ENCODE data around the gene BST2. TPM values are rescaled to one million over a fixed set of nuclear protein-coding genes. Genes with fewer than 3 reads are reported as not detected.
"Not testable (repeated sequence)": the region's sequence is repeated elsewhere in the genome, so short reads cannot be mapped to it uniquely, and the experiment has no call there.

Gene BST2
- total and polyA plus RNA-seq, 5 experiments from 2014 or later: 41.8 to 178 (median 132) TPM

- ATAC-seq: no peak
- POLR2A ChIA-PET: interaction anchor here (0.5 to 0.7 kb wide), 2 partner anchors 150 to 298 kb away, joined by 4 to 8 read pairs; no protein-coding TSS in a partner anchor
- Mint-ChIP-seq H3K27ac (peak overlapping the region in 1 of 10 donors; percentile 34), H3K27me3 (peaks cover 0 to 16% (median 8%) of the 10 kb centered on the region in 5 donors), H3K4me1 (peaks cover 1 to 21% (median 11%) of the 10 kb centered on the region in 4 donors), H3K36me3 (peaks cover 0 to 3% (median 0%) of the 10 kb centered on the region in 3 donors), H3K4me3 (peak overlapping the region in 2 of 10 donors; percentile 1 to 18), H3K9me3 (peaks cover 0 to 3% (median 0%) of the 10 kb centered on the region in 9 donors)
- no peak for DNase-seq
Observed at GRCh38 chr19:17380426-17381138, 24.8 kb downstream of the BST2 start.

GRCh38 chr19:17379221-17379631, 26.2 kb downstream of the BST2 start:
- H3K4me1 Mint-ChIP-seq: peaks cover 1 to 21% (median 11%) of the 10 kb centered on the region in 4 donors
- peaks cover 0 to 3% (median 0%) of the 10 kb centered on the region in 3 donors for H3K36me3 Mint-ChIP-seq
- ATAC-seq (no peak), DNase-seq (no peak)
- POLR2A ChIA-PET: no interaction called here
- H3K27ac Mint-ChIP-seq: peak overlapping the region in 2 of 10 donors; percentile 71 to 79
- H3K4me3 Mint-ChIP-seq: no peak overlapping the region
- peaks cover 0 to 18% (median 8%) of the 10 kb centered on the region in 5 donors for H3K27me3 Mint-ChIP-seq
- H3K9me3 Mint-ChIP-seq: peaks cover 0 to 3% (median 0%) of the 10 kb centered on the region in 9 donors

GRCh38 chr19:17378271-17378670, 27.2 kb downstream of the BST2 start:
- DNase-seq (no peak), ATAC-seq (no peak)
- POLR2A ChIA-PET: interaction anchor here (0.6 kb wide), 1 partner anchor 414 kb away, joined by 3 read pairs; no protein-coding TSS in a partner anchor
- Mint-ChIP-seq H3K27ac (no peak overlapping the region), H3K4me3 (no peak overlapping the region), H3K4me1 (peaks cover 1 to 18% (median 11%) of the 10 kb centered on the region in 4 donors), H3K9me3 (peaks cover 0 to 3% (median 0%) of the 10 kb centered on the region in 9 donors), H3K36me3 (peaks cover 0 to 3% (median 0%) of the 10 kb centered on the region in 3 donors), H3K27me3 (peaks cover 0 to 18% (median 8%) of the 10 kb centered on the region in 5 donors)

GRCh38 chr19:17376935-17377600, 28.4 kb downstream of the BST2 start, which contains the start of gene PLVAP:
Gene PLVAP (minus strand): TSS chr19:17377342. CDS start chr19:17377288, 54 bp downstream.
- peaks cover 0 to 18% (median 8%) of the 10 kb centered on the region in 5 donors for H3K27me3 Mint-ChIP-seq
- H3K4me3 Mint-ChIP-seq: no peak within 1 kb of the TSS
- H3K27ac Mint-ChIP-seq: peak within 1 kb of the TSS in 1 of 10 donors; percentile 62
- ATAC-seq (no peak), DNase-seq (no peak)
- peaks cover 0 to 9% (median 4%) of the 10 kb centered on the region in 4 donors for H3K4me1 Mint-ChIP-seq
- peaks cover 0 to 3% (median 0%) of the 10 kb centered on the region in 9 donors for H3K9me3 Mint-ChIP-seq
- POLR2A ChIA-PET: no interaction called here
- H3K36me3 Mint-ChIP-seq: peaks cover 0 to 3% (median 0%) of the 10 kb centered on the region in 3 donors

- H3K27ac Mint-ChIP-seq: peak overlapping the region in 1 of 10 donors; percentile 8
- POLR2A ChIA-PET: no interaction called here
- peaks cover 0 to 12% (median 5%) of the 10 kb centered on the region in 5 donors for H3K27me3 Mint-ChIP-seq
- H3K9me3 Mint-ChIP-seq: no peaks in the 10 kb centered on the region
- no peak for DNase-seq
- no peak for ATAC-seq
- H3K36me3 Mint-ChIP-seq: no peaks in the 10 kb centered on the region
- no peak overlapping the region for H3K4me3 Mint-ChIP-seq
- peaks cover 0 to 12% (median 2%) of the 10 kb centered on the region in 4 donors for H3K4me1 Mint-ChIP-seq
Observed at GRCh38 chr19:17370026-17370587, 35.3 kb downstream of the BST2 start.

- Mint-ChIP-seq H3K36me3 (no peaks in the 10 kb centered on the region), H3K27ac (no peak overlapping the region), H3K9me3 (no peaks in the 10 kb centered on the region), H3K27me3 (peaks cover 0 to 13% (median 6%) of the 10 kb centered on the region in 5 donors), H3K4me3 (no peak overlapping the region), H3K4me1 (peaks cover 0 to 9% (median 3%) of the 10 kb centered on the region in 4 donors)
- POLR2A ChIA-PET: no interaction called here
- ATAC-seq: no peak
- DNase-seq: no peak
Observed at GRCh38 chr19:17365361-17365760, 40.1 kb downstream of the BST2 start.

GRCh38 chr19:17363852-17364605, 41.4 kb downstream of the BST2 start:
- H3K4me1 Mint-ChIP-seq, ATAC-seq, DNase-seq, H3K4me3 Mint-ChIP-seq, H3K9me3 Mint-ChIP-seq, H3K27me3 Mint-ChIP-seq, POLR2A ChIA-PET, H3K36me3 Mint-ChIP-seq, H3K27ac Mint-ChIP-seq: not testable (repeated sequence)

- no peaks in the 10 kb centered on the region for H3K9me3 Mint-ChIP-seq
- H3K4me1 Mint-ChIP-seq: peaks cover 0 to 4% (median 0%) of the 10 kb centered on the region in 4 donors
- peaks cover 0 to 6% (median 1%) of the 10 kb centered on the region in 5 donors for H3K27me3 Mint-ChIP-seq
- H3K27ac Mint-ChIP-seq: peak overlapping the region in 1 of 10 donors; percentile 66
- POLR2A ChIA-PET: no interaction called here
- ATAC-seq (no peak), DNase-seq (no peak)
- H3K4me3 Mint-ChIP-seq: no peak overlapping the region
- no peaks in the 10 kb centered on the region for H3K36me3 Mint-ChIP-seq
Observed at GRCh38 chr19:17359905-17360800, 45.3 kb downstream of the BST2 start.

GRCh38 chr19:17358395-17358794, 47.0 kb downstream of the BST2 start:
- POLR2A ChIA-PET: no interaction called here
- Mint-ChIP-seq H3K27me3 (peaks cover 0 to 4% (median 1%) of the 10 kb centered on the region in 5 donors), H3K4me3 (no peak overlapping the region), H3K27ac (no peak overlapping the region), H3K9me3 (no peaks in the 10 kb centered on the region), H3K4me1 (peaks cover 0 to 4% (median 0%) of the 10 kb centered on the region in 4 donors), H3K36me3 (no peaks in the 10 kb centered on the region)
- DNase-seq: no peak
- ATAC-seq: no peak

- Mint-ChIP-seq H3K36me3 (no peaks in the 10 kb centered on the region), H3K27ac (no peak overlapping the region), H3K4me3 (no peak overlapping the region), H3K4me1 (peaks cover 0 to 4% (median 0%) of the 10 kb centered on the region in 4 donors), H3K9me3 (no peaks in the 10 kb centered on the region), H3K27me3 (peaks cover 0 to 7% (median 4%) of the 10 kb centered on the region in 5 donors)
- ATAC-seq: no peak
- POLR2A ChIA-PET: interaction anchor here (0.5 kb wide), 1 partner anchor 164 kb away, joined by 3 read pairs; no protein-coding TSS in a partner anchor
- no peak for DNase-seq
Observed at GRCh38 chr19:17357724-17358123, 47.7 kb downstream of the BST2 start.

GRCh38 chr19:17357078-17357666, 48.3 kb downstream of the BST2 start:
- Mint-ChIP-seq H3K36me3 (no peaks in the 10 kb centered on the region), H3K27ac (no peak overlapping the region), H3K27me3 (peaks cover 0 to 8% (median 5%) of the 10 kb centered on the region in 5 donors), H3K4me1 (peaks cover 0 to 2% (median 0%) of the 10 kb centered on the region in 4 donors), H3K4me3 (no peak overlapping the region), H3K9me3 (no peaks in the 10 kb centered on the region)
- ATAC-seq (no peak), DNase-seq (no peak)
- POLR2A ChIA-PET: interaction anchor here (0.5 kb wide), 1 partner anchor 165 kb away, joined by 3 read pairs; no protein-coding TSS in a partner anchor
